Endothelial cell of umbilical vein (primary cell): ENCODE measurements around the gene ISX. TPM values are rescaled to one million over a fixed set of nuclear protein-coding genes. Genes with fewer than 3 reads are reported as not detected.

Source experiments
- BruUV-seq: library from RNA; stranded (reverse); fragments of 400-500 nt; replicated peaks from 2 replicates; lab custom pipeline; 2021; lab: Mats Ljungman, UMichigan
- CTCF ChIA-PET: fragments of 300-600, 350-600 bp; sonication (Branson Sonifier 250); formaldehyde crosslinking; loops from one replicate; lab custom pipeline; 2021; ENCODE audit warnings: antibody characterized with exemption, inconsistent platforms; lab: Charles Lee
- POLR2A ChIA-PET: fragments of 300-600, 350-600 bp; sonication (Branson Sonifier 250); formaldehyde crosslinking; loops from one replicate; lab custom pipeline; 2021; ENCODE audit warnings: antibody characterized with exemption, inconsistent platforms; lab: Charles Lee
- DNase-seq: peaks from one replicate; pipeline ENCODE4 v3.0.0-alpha.2; 2011; ENCODE audit warnings: low read depth, low spot score
- FAIRE-seq: peaks from 2 replicates; lab custom pipeline; 2011; peaks lifted over from hg19 to GRCh38; lab: Jason Lieb, UNC
- H2AFZ ChIP-seq: 2 replicates; pipeline ENCODE4 v1.6.0; 2012; ENCODE audit warnings: low read depth, low read length, control low read depth, inconsistent platforms
- H3K27ac ChIP-seq: 2 replicates; pipeline ENCODE4 v1.5.1; 2011; ENCODE audit warnings: low read depth, mild to moderate bottlenecking, control low read depth, low read length, moderate library complexity; ENCODE audit not compliant: insufficient read depth
- H3K27me3 ChIP-seq, 2 experiments: 2 replicates each; pipeline versions ENCODE4 v1.6.0 to v1.6.1; 2011; ENCODE audit warnings: low read length in 2 of 2, mixed read lengths in 1 of 2; ENCODE audit not compliant: control insufficient read depth in 2 of 2, insufficient read depth in 2 of 2
- H3K36me3 ChIP-seq, 2 experiments: 2 replicates in 1 of 2; 3 replicates in 1 of 2; pipeline ENCODE4 v1.5.1; 2011; ENCODE audit warnings: low read length in 2 of 2, mild to moderate bottlenecking in 1 of 2, moderate library complexity in 1 of 2; ENCODE audit not compliant: control insufficient read depth in 2 of 2, insufficient read depth in 2 of 2; ENCODE audit errors: extremely low read depth in 1 of 2
- H3K4me1 ChIP-seq: 3 replicates; pipeline ENCODE4 v1.5.1; 2011; ENCODE audit warnings: mild to moderate bottlenecking, low read length; ENCODE audit not compliant: control insufficient read depth, insufficient read depth; ENCODE audit errors: extremely low read depth
- H3K4me2 ChIP-seq: 2 replicates; pipeline ENCODE4 v1.6.1; 2011; ENCODE audit warnings: low read length, control low read depth, mixed read lengths; ENCODE audit not compliant: insufficient read depth
- H3K4me3 ChIP-seq, 3 experiments: fragments of 200-600 bp in 1 of 3; sonication (generic), shearing (Covaris generic) in 1 of 3; replicated peaks in 1 of 3; 2 replicates each; pipeline ENCODE4 v1.5.1; 2011 to 2016; ENCODE audit warnings: control low read depth in 3 of 3, low read length in 3 of 3, mild to moderate bottlenecking in 2 of 3, inconsistent platforms in 1 of 3, low read depth in 1 of 3, moderate library complexity in 1 of 3; ENCODE audit not compliant: insufficient read depth in 1 of 3
- H3K79me2 ChIP-seq: 2 replicates; pipeline ENCODE4 v1.6.0; 2012; ENCODE audit warnings: low read length, inconsistent platforms; ENCODE audit not compliant: control insufficient read depth, insufficient read depth
- H3K9ac ChIP-seq: replicated peaks from 2 replicates; pipeline ENCODE3; 2011; ENCODE audit warnings: low read length, control low read depth; ENCODE audit not compliant: insufficient read depth; ENCODE audit errors: extremely low read depth
- H3K9me1 ChIP-seq: replicated peaks from 3 replicates; pipeline ENCODE4 v1.6.0; 2011; ENCODE audit warnings: mild to moderate bottlenecking, low read length; ENCODE audit not compliant: control insufficient read depth, insufficient read depth; ENCODE audit errors: extremely low read depth
- H3K9me3 ChIP-seq: replicated peaks from 2 replicates; pipeline ENCODE4 v1.5.1; 2012; ENCODE audit warnings: low read length, inconsistent platforms; ENCODE audit not compliant: control insufficient read depth, insufficient read depth
- H4K20me1 ChIP-seq: replicated peaks from 2 replicates; pipeline ENCODE3; 2011; ENCODE audit warnings: mild to moderate bottlenecking, low read length; ENCODE audit not compliant: control insufficient read depth, insufficient read depth; ENCODE audit errors: extremely low read depth
- EZH2 ChIP-seq: IDR thresholded peaks from 2 replicates; pipeline ENCODE4 v1.6.1; 2012; ENCODE audit warnings: borderline replicate concordance, low read depth, mild to moderate bottlenecking, moderate library complexity, low read length, inconsistent platforms; ENCODE audit not compliant: severe bottlenecking
- FOS ChIP-seq: IDR thresholded peaks from 2 replicates; pipeline ENCODE4 v1.6.1; 2011; ENCODE audit warnings: mild to moderate bottlenecking, low read length, moderate library complexity, borderline replicate concordance; ENCODE audit not compliant: insufficient read depth
- GATA2 ChIP-seq: IDR thresholded peaks from 2 replicates; pipeline ENCODE4 v1.7.0; 2011; ENCODE audit warnings: low read depth, mild to moderate bottlenecking, moderate library complexity, mixed read lengths, low read length; ENCODE audit not compliant: insufficient read length, insufficient read depth
- JUN ChIP-seq: IDR thresholded peaks from 2 replicates; pipeline ENCODE4 v1.6.1; 2011; ENCODE audit warnings: borderline replicate concordance, low read depth; ENCODE audit not compliant: insufficient read length, insufficient read depth
- MAX ChIP-seq: IDR thresholded peaks from 2 replicates; pipeline ENCODE4 v1.6.1; 2011; ENCODE audit not compliant: insufficient read depth, insufficient read length
- MYC ChIP-seq: IDR thresholded peaks from one replicate; pipeline ENCODE4 v1.6.1; 2011; ENCODE audit warnings: mild to moderate bottlenecking, low read depth, low read length
- POLR2A ChIP-seq: IDR thresholded peaks from 2 replicates; pipeline ENCODE4 v1.6.1; 2012; ENCODE audit warnings: low read depth, mild to moderate bottlenecking, control low read depth, low read length
- POLR2AphosphoS5 ChIP-seq: IDR thresholded peaks from 2 replicates; pipeline ENCODE4 v1.6.1; 2012; ENCODE audit warnings: low read depth, mild to moderate bottlenecking, control low read depth, low read length, moderate library complexity; ENCODE audit not compliant: insufficient read depth
- dilution Hi-C: fragments of 300-500 bp; cut with MboI; formaldehyde crosslinking; loops from one replicate; pipeline ENCODE4 v1.15.0; 2019; ENCODE audit warnings: low sequenced_read_pairs; ENCODE audit not compliant: extremely low pct_ligation_motif_present
- intact Hi-C: fragments of 100-400 bp; cut with micrococcal nuclease; formaldehyde crosslinking; loops from one replicate; pipeline ENCODE4 v1.10.0; 2022
- polyA plus RNA-seq, 4 experiments: library from polyadenylated mRNA; depleted of rRNA in 3 of 4; stranded (reverse) in 3 of 4; unstranded in 1 of 4; fragments of >200 nt; gene quantifications; 2 replicates each; pipeline versions ENCODE4 v1.2.1 to v1.2.3, GENCODE V29; 2011 to 2012; ENCODE audit warnings: missing spikeins in 1 of 4
- total RNA-seq: library from RNA; stranded (reverse); gene quantifications from 2 replicates; pipeline ENCODE4 v1.2.3, GENCODE V29; 2021
- TF ChIP-seq, protein P1 (sequence below), 2 donors: IDR thresholded peaks; 1 replicate in 1 of 2; 2 replicates in 1 of 2; pipeline ENCODE4 v1.5.1; 2011; ENCODE audit warnings: low read length in 2 of 2, mild to moderate bottlenecking in 2 of 2, moderate library complexity in 2 of 2, control low read depth in 1 of 2, inconsistent platforms in 1 of 2, low read depth in 1 of 2; ENCODE audit not compliant: insufficient read depth in 1 of 2; ENCODE audit errors: extremely low read depth in 1 of 2

Gene ISX
- total and polyA plus RNA-seq, 2 donors (not counting 3 experiments of a cell fraction or from before 2014, with no cell fraction given), result not detected

DNA sequence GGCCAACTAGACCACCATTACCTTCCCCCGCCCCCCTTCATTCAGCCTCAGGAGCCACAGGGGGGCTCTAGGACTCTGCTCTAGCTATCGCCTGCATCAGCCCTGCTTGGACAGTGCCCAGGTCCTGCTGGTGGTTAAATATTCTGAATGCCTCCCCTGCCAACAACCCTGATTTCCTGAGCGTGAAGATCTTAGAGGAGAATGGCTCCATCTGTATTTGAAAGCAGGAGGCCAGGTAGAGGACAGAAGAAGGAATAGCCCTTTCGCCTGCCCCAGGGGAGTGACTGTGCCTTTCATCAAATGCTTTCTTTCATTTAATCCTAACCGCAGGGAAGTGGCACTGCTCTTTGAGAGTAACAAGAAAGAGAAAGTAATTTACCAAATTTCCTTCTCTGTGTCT is 69.2 kb downstream of the ISX start:
- Histone ChIP-seq H3K4me2 (no peak overlapping the region), H3K36me3 (no peaks in the 10 kb centered on the region), H3K4me1 (no peaks in the 10 kb centered on the region), H3K9ac (no peak overlapping the region), H3K27me3 (no peaks in the 10 kb centered on the region), H2AFZ (no peak overlapping the region), H4K20me1 (no peaks in the 10 kb centered on the region), H3K79me2 (no peaks in the 10 kb centered on the region), H3K9me3 (no peaks in the 10 kb centered on the region), H3K27ac (no peak overlapping the region), H3K4me3 (no peak overlapping the region), H3K9me1 (no peaks in the 10 kb centered on the region)
- TF ChIP-seq GATA2, result no peak
- TF ChIP-seq MYC, result no peak
- TF ChIP-seq JUN, result no peak
- TF ChIP-seq, protein P1, sequence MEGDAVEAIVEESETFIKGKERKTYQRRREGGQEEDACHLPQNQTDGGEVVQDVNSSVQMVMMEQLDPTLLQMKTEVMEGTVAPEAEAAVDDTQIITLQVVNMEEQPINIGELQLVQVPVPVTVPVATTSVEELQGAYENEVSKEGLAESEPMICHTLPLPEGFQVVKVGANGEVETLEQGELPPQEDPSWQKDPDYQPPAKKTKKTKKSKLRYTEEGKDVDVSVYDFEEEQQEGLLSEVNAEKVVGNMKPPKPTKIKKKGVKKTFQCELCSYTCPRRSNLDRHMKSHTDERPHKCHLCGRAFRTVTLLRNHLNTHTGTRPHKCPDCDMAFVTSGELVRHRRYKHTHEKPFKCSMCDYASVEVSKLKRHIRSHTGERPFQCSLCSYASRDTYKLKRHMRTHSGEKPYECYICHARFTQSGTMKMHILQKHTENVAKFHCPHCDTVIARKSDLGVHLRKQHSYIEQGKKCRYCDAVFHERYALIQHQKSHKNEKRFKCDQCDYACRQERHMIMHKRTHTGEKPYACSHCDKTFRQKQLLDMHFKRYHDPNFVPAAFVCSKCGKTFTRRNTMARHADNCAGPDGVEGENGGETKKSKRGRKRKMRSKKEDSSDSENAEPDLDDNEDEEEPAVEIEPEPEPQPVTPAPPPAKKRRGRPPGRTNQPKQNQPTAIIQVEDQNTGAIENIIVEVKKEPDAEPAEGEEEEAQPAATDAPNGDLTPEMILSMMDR (IDR thresholded peaks at IDR 0.05; ENCODE audit: extremely low read depth in 1 of 2, insufficient read depth in 1 of 2, low read depth in 1 of 2, low read length in 2 of 2), result no peak
- TF ChIP-seq MAX, result no peak
- TF ChIP-seq POLR2AphosphoS5, result no peak
- TF ChIP-seq POLR2A, result no peak
- no peak for TF ChIP-seq EZH2
- TF ChIP-seq FOS, result no peak
- DNase-seq (no peak), FAIRE-seq (no peak)
- intact Hi-C loops, result no loop called here
- dilution Hi-C loops, result no loop called here
- POLR2A ChIA-PET, result no interaction called here
- BruUV-seq, result no TSS peak
- CTCF ChIA-PET, result no interaction called here

Other genes with a start within 250 kb of the ISX start
- 29.5 and 30.5 TPM in 2 replicates for gene HMGXB4, start 191.3 kb downstream of the ISX start, total RNA-seq
- gene HMGXB4, start 191.3 kb downstream of the ISX start, polyA plus RNA-seq, result 11.1 and 12.2 TPM in 2 replicates
- gene TOM1, start 233.7 kb downstream of the ISX start, total RNA-seq, result 36.4 and 44.5 TPM in 2 replicates
- 74.4 and 74.6 TPM in 2 replicates for gene TOM1, start 233.7 kb downstream of the ISX start, polyA plus RNA-seq